Measurements from ENCODE around the gene CNOT4.

- TF ChIP-seq FOXP4 (CRISPR knock-in tag; IDR thresholded peaks at IDR 0.05): no peak
- no peak for TF ChIP-seq JUN (CRISPR knock-in tag; IDR thresholded peaks at IDR 0.05)
- TF ChIP-seq CREM (CRISPR knock-in tag; IDR thresholded peaks at IDR 0.05): no peak
- TF ChIP-seq STAT6 (CRISPR knock-in tag; conservative IDR thresholded peaks at IDR 0.05; ENCODE audit: low read depth): no peak
- no peak for TF ChIP-seq CTCF (IDR thresholded peaks at IDR 0.05)
- no peak for TF ChIP-seq E2F5 (CRISPR knock-in tag; IDR thresholded peaks at IDR 0.05)
- no peak for TF ChIP-seq USF1 (CRISPR knock-in tag; IDR thresholded peaks at IDR 0.05)
- TF ChIP-seq ATF3 (CRISPR knock-in tag; conservative IDR thresholded peaks at IDR 0.05): no peak
Observed at GRCh38 chr7:135493362-135493761, 16.5 kb downstream of the CNOT4 start.

Data from WTC11 (cell line).